B cell (primary cell): ENCODE results near the gene ZNF57. TPM values are rescaled to one million over a fixed set of nuclear protein-coding genes. Genes with fewer than 3 reads are reported as not detected.

Experiments
- ATAC-seq: fragments of 200-7000 bp; cut with Tn5 transposase; one replicate; pipeline ENCODE4 v1.10.0; 2021; ENCODE audit warnings: low read depth, mild to moderate bottlenecking, moderate number of reproducible peaks, moderate library complexity
- CTCF ChIA-PET: fragments of 350-600 bp; sonication (Branson Sonifier 250); formaldehyde crosslinking; loops from one replicate; lab custom pipeline; 2021; ENCODE audit warnings: antibody characterized with exemption, inconsistent platforms; lab: Charles Lee
- POLR2A ChIA-PET: fragments of 350-600 bp; sonication (Branson Sonifier 250); formaldehyde crosslinking; loops from one replicate; lab custom pipeline; 2021; ENCODE audit warnings: antibody characterized with exemption; lab: Charles Lee
- DNase-seq: peaks from one replicate; pipeline ENCODE4 v3.0.0; 2013
- H2AFZ ChIP-seq: 2 replicates; pipeline ENCODE4 v1.6.1; 2012; ENCODE audit warnings: mild to moderate bottlenecking, low read depth, low read length; ENCODE audit not compliant: insufficient read depth, poor library complexity, severe bottlenecking
- H3K27ac ChIP-seq, 2 donors: 1 replicate in 1 of 2; 2 replicates in 1 of 2; pipeline ENCODE4 v1.5.1; 2012 to 2013; ENCODE audit warnings: low read length in 2 of 2, mild to moderate bottlenecking in 2 of 2, moderate library complexity in 1 of 2
- H3K27me3 ChIP-seq, 4 experiments: fragments of 200-600 bp in 1 of 4; sonication (generic) in 1 of 4; replicated peaks in 1 of 4; 1 replicate in 2 of 4; 2 replicates in 2 of 4; pipeline versions ENCODE4 v1.6.1 to v1.7.0; 2013 to 2016; ENCODE audit warnings: low read length in 3 of 4, mild to moderate bottlenecking in 2 of 4, mixed read lengths in 1 of 4, moderate library complexity in 1 of 4; ENCODE audit not compliant: insufficient read depth in 4 of 4, control insufficient read depth in 3 of 4; ENCODE audit errors: control extremely low read depth in 1 of 4
- H3K36me3 ChIP-seq, 2 experiments: replicated peaks in 1 of 2; 1 replicate in 1 of 2; 2 replicates in 1 of 2; pipeline versions ENCODE4 v1.6.1 to v1.7.1; 2013; ENCODE audit warnings: low read length in 1 of 2; ENCODE audit not compliant: insufficient read depth in 2 of 2, control insufficient read depth in 1 of 2; ENCODE audit errors: control extremely low read depth in 1 of 2, extremely low read depth in 1 of 2
- H3K4me1 ChIP-seq, 2 donors: fragments of 200-600 bp in 1 of 2; sonication (generic) in 1 of 2; 1 replicate in 1 of 2; 2 replicates in 1 of 2; pipeline versions ENCODE4 v1.5.1 to v1.6.1; 2013 to 2017; ENCODE audit warnings: low read length in 2 of 2; ENCODE audit not compliant: control insufficient read depth in 2 of 2, insufficient read depth in 2 of 2
- H3K4me2 ChIP-seq: replicated peaks from 2 replicates; pipeline ENCODE3; 2012; ENCODE audit warnings: mild to moderate bottlenecking, low read depth, low read length; ENCODE audit not compliant: poor library complexity, severe bottlenecking
- H3K4me3 ChIP-seq, 5 experiments: fragments of 200-600 bp in 1 of 5; sonication (generic) in 1 of 5; 1 replicate in 3 of 5; 2 replicates in 2 of 5; pipeline versions ENCODE4 v1.5.1 to v1.7.0; 2011 to 2016; ENCODE audit warnings: low read length in 4 of 5, mild to moderate bottlenecking in 4 of 5, low read depth in 2 of 5, control low read depth in 1 of 5, moderate library complexity in 1 of 5; ENCODE audit not compliant: insufficient read depth in 1 of 5; ENCODE audit errors: control extremely low read depth in 1 of 5, extremely low read depth in 1 of 5
- H3K79me2 ChIP-seq: fragments of 200-600 bp; sonication (generic); one replicate; pipeline ENCODE4 v1.6.0; 2016; ENCODE audit warnings: low read length; ENCODE audit not compliant: control insufficient read depth, insufficient read depth
- H3K9ac ChIP-seq: fragments of 200-600 bp; sonication (generic); 2 replicates; pipeline ENCODE4 v1.6.1; 2017; ENCODE audit warnings: mild to moderate bottlenecking, low read length, moderate library complexity
- H3K9me3 ChIP-seq, 3 donors: one replicate each; pipeline versions ENCODE4 v1.6.1 to v1.7.1; 2013; ENCODE audit warnings: low read length in 2 of 3; ENCODE audit not compliant: control insufficient read depth in 2 of 3, insufficient read depth in 1 of 3; ENCODE audit errors: control extremely low read depth in 1 of 3
- H4K20me1 ChIP-seq: 2 replicates; pipeline ENCODE4 v1.6.0; 2012; ENCODE audit warnings: mild to moderate bottlenecking, low read length; ENCODE audit not compliant: insufficient read depth, control insufficient read depth, poor library complexity, severe bottlenecking
- H3K27ac Mint-ChIP-seq: one replicate; pipeline ENCODE4 v1.8.0; 2021; ENCODE audit warnings: mixed read lengths
- H3K27me3 Mint-ChIP-seq: one replicate; pipeline ENCODE4 v1.8.0; 2021; ENCODE audit warnings: mixed read lengths
- H3K4me1 Mint-ChIP-seq: one replicate; pipeline ENCODE4 v1.8.0; 2021; ENCODE audit warnings: mixed read lengths
- H3K4me3 Mint-ChIP-seq: one replicate; pipeline ENCODE4 v1.8.0; 2021; ENCODE audit warnings: mixed read lengths
- H3K9me3 Mint-ChIP-seq: one replicate; pipeline ENCODE4 v1.8.0; 2022; ENCODE audit warnings: mixed read lengths; ENCODE audit not compliant: insufficient read depth
- CTCF ChIP-seq: fragments of 200-600 bp; IDR thresholded peaks from one replicate; pipeline ENCODE4 v1.8.0; 2022; ENCODE audit warnings: antibody characterized with exemption, mild to moderate bottlenecking
- EZH2 ChIP-seq: IDR thresholded peaks from 2 replicates; pipeline ENCODE4 v1.6.1; 2012; ENCODE audit warnings: borderline replicate concordance, low read depth, mild to moderate bottlenecking, moderate library complexity, low read length; ENCODE audit not compliant: insufficient read depth, poor library complexity, severe bottlenecking
- WGBS: methylation state at CpG from one replicate; pipeline ENCODE4 v1.1.5; 2013; ENCODE audit warnings: missing lambda C conversion rate; ENCODE audit not compliant: insufficient coverage; 5-methylcytosine and 5-hydroxymethylcytosine counted together
- intact Hi-C: fragments of 100-400 bp; cut with micrococcal nuclease; formaldehyde crosslinking; loops from one replicate; pipeline ENCODE4 v1.10.0; 2022
- polyA plus RNA-seq: library from polyadenylated mRNA; depleted of rRNA; stranded (reverse); fragments of >200 nt; gene quantifications from 2 replicates; pipeline ENCODE4 v1.2.3, GENCODE V29; 2012
- total RNA-seq, 2 donors: library from RNA; stranded (reverse); fragments of 120-200 nt in 1 of 2; gene quantifications; 1 replicate in 1 of 2; 2 replicates in 1 of 2; pipeline versions ENCODE4 v1.2.3 to v1.2.4, GENCODE V29; 2013 to 2022

The ZNF57 gene
- total and polyA plus RNA-seq, 2 donors (not counting 1 experiment from before 2014, with no cell fraction given) = 1.4 to 3.4 TPM

GRCh38 chr19:2926341-2927031 lies 25.8 kb downstream of the ZNF57 start:
- no peak overlapping the region for H2AFZ ChIP-seq
- ATAC-seq (no peak), DNase-seq (no peak)
- no peak overlapping the region for H3K4me3 ChIP-seq
- no peak overlapping the region for H3K27ac ChIP-seq
- no peak overlapping the region for H3K4me2 ChIP-seq
- CTCF ChIA-PET = no interaction called here
- WGBS = 93% methylated on average over 48 of the region's 53 CpGs
- no peaks in the 10 kb centered on the region for H3K4me1 Mint-ChIP-seq
- H3K9me3 Mint-ChIP-seq = peaks cover 7% of the 10 kb centered on the region
- H3K27me3 ChIP-seq = no peaks in the 10 kb centered on the region
- POLR2A ChIA-PET = no interaction called here
- H3K4me3 Mint-ChIP-seq = no peak overlapping the region
- no peak overlapping the region for H3K9ac ChIP-seq
- peaks cover 0 to 13% (median 6%) of the 10 kb centered on the region in 3 donors for H3K9me3 ChIP-seq
- H4K20me1 ChIP-seq = no peaks in the 10 kb centered on the region
- no peaks in the 10 kb centered on the region for H3K79me2 ChIP-seq
- intact Hi-C loops = no loop called here
- H3K27me3 Mint-ChIP-seq = no peaks in the 10 kb centered on the region
- H3K36me3 ChIP-seq = peaks cover 0 to under 1% of the 10 kb centered on the region in 2 experiments
- no peak for TF ChIP-seq EZH2
- no peak overlapping the region for H3K27ac Mint-ChIP-seq
- H3K4me1 ChIP-seq = no peaks in the 10 kb centered on the region

GRCh38 chr19:2927032-2927430 lies 26.3 kb downstream of the ZNF57 start:
- H3K79me2 ChIP-seq = no peaks in the 10 kb centered on the region
- H2AFZ ChIP-seq = no peak overlapping the region
- H3K4me3 ChIP-seq = no peak overlapping the region
- no peak for DNase-seq
- intact Hi-C loops = no loop called here
- WGBS = 100% methylated on average over 14 of the region's 18 CpGs
- H3K4me2 ChIP-seq = no peak overlapping the region
- no peak for TF ChIP-seq CTCF
- TF ChIP-seq EZH2 = no peak
- H3K27me3 Mint-ChIP-seq = no peaks in the 10 kb centered on the region
- H3K27ac ChIP-seq = no peak overlapping the region
- H3K9me3 ChIP-seq = peaks cover 0 to 19% (median 8%) of the 10 kb centered on the region in 3 donors
- H3K36me3 ChIP-seq = peaks cover 0 to 2% of the 10 kb centered on the region in 2 experiments
- no peaks in the 10 kb centered on the region for H3K4me1 Mint-ChIP-seq
- H3K9me3 Mint-ChIP-seq = peaks cover 8% of the 10 kb centered on the region
- no peak overlapping the region for H3K27ac Mint-ChIP-seq
- POLR2A ChIA-PET = no interaction called here
- H4K20me1 ChIP-seq = no peaks in the 10 kb centered on the region
- no peak overlapping the region for H3K4me3 Mint-ChIP-seq
- H3K27me3 ChIP-seq = no peaks in the 10 kb centered on the region
- H3K9ac ChIP-seq = no peak overlapping the region
- no peaks in the 10 kb centered on the region for H3K4me1 ChIP-seq
- CTCF ChIA-PET = no interaction called here
- no peak for ATAC-seq
